Upper lobe of left lung (tissue), 4 donors: ENCODE measurements around the gene H2AZ2.

Experiments
- EP300 ChIP-seq, 4 donors: sonication (generic); formaldehyde crosslinking; IDR thresholded peaks; one replicate each; pipeline ENCODE4 v1.5.1; 2017; ENCODE audit warnings: antibody characterized with exemption in 4 of 4, control low read depth in 2 of 4
- POLR2A ChIP-seq, 4 donors: fragments of 450-650 bp; IDR thresholded peaks; one replicate each; pipeline ENCODE4 v1.5.1; 2016 to 2017; ENCODE audit warnings: antibody characterized with exemption in 4 of 4, mild to moderate bottlenecking in 2 of 4
- POLR2AphosphoS5 ChIP-seq, 2 donors: sonication (generic); formaldehyde crosslinking; IDR thresholded peaks; one replicate each; pipeline ENCODE4 v1.5.1; 2017; ENCODE audit warnings: antibody characterized with exemption in 2 of 2
- TF ChIP-seq, protein P1 (sequence below), 6 experiments: fragments of 450-650 bp in 4 of 6; fragments of 200-600 bp in 2 of 6; sonication (generic) in 2 of 6; IDR thresholded peaks; one replicate each; pipeline ENCODE4 v1.5.1; 2016 to 2019; ENCODE audit warnings: antibody characterized with exemption in 6 of 6

DNA sequence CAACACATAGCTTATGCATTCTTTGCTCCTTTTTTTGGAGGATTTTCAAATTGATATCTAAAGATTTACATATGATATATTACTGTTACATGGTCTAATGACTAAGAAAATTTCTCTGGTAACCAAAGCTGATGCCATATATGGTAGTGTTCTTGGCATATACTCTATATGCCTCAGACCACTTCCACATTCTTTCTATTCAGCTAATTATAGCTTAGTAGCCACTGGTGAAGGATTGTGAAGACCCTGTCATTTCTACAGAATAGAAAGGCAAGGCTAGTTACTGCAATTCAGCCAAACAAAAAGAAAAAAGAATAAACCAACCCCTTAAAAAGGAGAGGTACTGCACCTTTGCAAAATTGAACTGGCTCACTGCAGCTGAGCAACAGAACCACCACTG is 33.7 kb upstream of the H2AZ2 start:
- TF ChIP-seq, protein P1, sequence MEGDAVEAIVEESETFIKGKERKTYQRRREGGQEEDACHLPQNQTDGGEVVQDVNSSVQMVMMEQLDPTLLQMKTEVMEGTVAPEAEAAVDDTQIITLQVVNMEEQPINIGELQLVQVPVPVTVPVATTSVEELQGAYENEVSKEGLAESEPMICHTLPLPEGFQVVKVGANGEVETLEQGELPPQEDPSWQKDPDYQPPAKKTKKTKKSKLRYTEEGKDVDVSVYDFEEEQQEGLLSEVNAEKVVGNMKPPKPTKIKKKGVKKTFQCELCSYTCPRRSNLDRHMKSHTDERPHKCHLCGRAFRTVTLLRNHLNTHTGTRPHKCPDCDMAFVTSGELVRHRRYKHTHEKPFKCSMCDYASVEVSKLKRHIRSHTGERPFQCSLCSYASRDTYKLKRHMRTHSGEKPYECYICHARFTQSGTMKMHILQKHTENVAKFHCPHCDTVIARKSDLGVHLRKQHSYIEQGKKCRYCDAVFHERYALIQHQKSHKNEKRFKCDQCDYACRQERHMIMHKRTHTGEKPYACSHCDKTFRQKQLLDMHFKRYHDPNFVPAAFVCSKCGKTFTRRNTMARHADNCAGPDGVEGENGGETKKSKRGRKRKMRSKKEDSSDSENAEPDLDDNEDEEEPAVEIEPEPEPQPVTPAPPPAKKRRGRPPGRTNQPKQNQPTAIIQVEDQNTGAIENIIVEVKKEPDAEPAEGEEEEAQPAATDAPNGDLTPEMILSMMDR (IDR thresholded peaks at IDR 0.05): no peak
- no peak for TF ChIP-seq POLR2A (IDR thresholded peaks at IDR 0.05)
- no peak for TF ChIP-seq EP300 (IDR thresholded peaks at IDR 0.05)
- TF ChIP-seq POLR2AphosphoS5 (IDR thresholded peaks at IDR 0.05): no peak
